Measurements from ENCODE around the gene PRLR. TPM values are rescaled to one million over a fixed set of nuclear protein-coding genes. Genes with fewer than 3 reads are reported as not detected.

The PRLR gene
- total and polyA plus RNA-seq, 2 of the 8 experiments (the other 6 are each of a cell fraction or from before 2014, with no cell fraction given), result 0.53 to 2.5 TPM

- no peak overlapping the region for H2BK120ac ChIP-seq (replicated peaks; ENCODE audit: low read depth, low read length)
- H4K20me1 ChIP-seq (replicated peaks in 1 of 2; ENCODE audit: control insufficient read depth in 1 of 2, insufficient read depth in 2 of 2, low read length in 2 of 2), result no peaks in the 10 kb centered on the region
- H3K36me3 ChIP-seq (ENCODE audit: control insufficient read depth in 2 of 4, insufficient read depth in 4 of 4, low read length in 3 of 4), result no peaks in the 10 kb centered on the region
- H3K4ac ChIP-seq (replicated peaks; ENCODE audit: insufficient read length, low read depth, low read length), result no peak overlapping the region
- no peak overlapping the region for H4K91ac ChIP-seq (replicated peaks; ENCODE audit: insufficient read length, low read length)
- no peak overlapping the region for H2BK12ac ChIP-seq (ENCODE audit: low read depth, low read length)
- FAIRE-seq, result no peak
- no peaks in the 10 kb centered on the region; a peak in 1 of 7 replicates for H3K4me1 ChIP-seq (replicated peaks in 1 of 4; ENCODE audit: control insufficient read depth in 3 of 4, insufficient read depth in 4 of 4, low read length in 3 of 4)
- ChIA-PET CTCF (ENCODE audit: partially characterized antibody) (interaction anchor here (2.6 kb wide), 1 partner anchor 25 kb away, joined by 13 read pairs; no protein-coding TSS in a partner anchor), POLR2A (ENCODE audit: partially characterized antibody) (no interaction called here)
- no peak overlapping the region for H3K4me3 ChIP-seq (ENCODE audit: extremely low read depth in 1 of 4, insufficient read depth in 2 of 4, low read depth in 3 of 4, low read length in 4 of 4)
- no peak overlapping the region for H3K14ac ChIP-seq (ENCODE audit: insufficient read length)
- H3K27ac ChIP-seq (ENCODE audit: low read depth, low read length), result no peak overlapping the region
- no peaks in the 10 kb centered on the region for H3K9me3 ChIP-seq (ENCODE audit: insufficient read depth in 2 of 2, low read depth in 1 of 2, low read length in 1 of 2)
- no peak overlapping the region for H3K9ac ChIP-seq (replicated peaks in 1 of 4; ENCODE audit: extremely low read depth in 1 of 4, low read depth in 3 of 4, low read length in 3 of 4)
- no peak for TF ChIP-seq CHD1 (IDR thresholded peaks at IDR 0.05; ENCODE audit: low read depth, low read length)
- no peak for TF ChIP-seq TAF7 (optimal IDR thresholded peaks at IDR 0.05; ENCODE audit: borderline replicate concordance, low read depth, low read length)
- no peak for TF ChIP-seq TAF1 (IDR thresholded peaks at IDR 0.05; ENCODE audit: low read depth, low read length)
- TF ChIP-seq ASH2L (IDR thresholded peaks at IDR 0.05; ENCODE audit: low read length), result no peak
- TF ChIP-seq CTCF (IDR thresholded peaks at IDR 0.05; ENCODE audit: control extremely low read depth in 1 of 3, insufficient read depth in 1 of 3, low read depth in 1 of 3, low read length in 3 of 3), result no peak
- TF ChIP-seq USF2 (IDR thresholded peaks at IDR 0.05; ENCODE audit: low read length), result no peak
- H3K56ac ChIP-seq (replicated peaks; ENCODE audit: insufficient read length, low read depth, low read length), result no peak overlapping the region
- H3K27me3 ChIP-seq (replicated peaks in 1 of 4; ENCODE audit: control insufficient read depth in 3 of 4, extremely low read depth in 1 of 4, insufficient read depth in 3 of 4, low read length in 3 of 4), result no peaks in the 10 kb centered on the region
- no peak overlapping the region for H3K23ac ChIP-seq (ENCODE audit: insufficient read length)
- no peak overlapping the region for H2BK5ac ChIP-seq (ENCODE audit: low read depth, low read length)
- H4K5ac ChIP-seq (ENCODE audit: insufficient read length, low read depth, low read length), result no peak overlapping the region
- no peaks in the 10 kb centered on the region for H3K79me1 ChIP-seq (ENCODE audit: low read depth, low read length)
- H2AFZ ChIP-seq (ENCODE audit: low read length), result no peak overlapping the region
- no peak overlapping the region for H2BK20ac ChIP-seq (ENCODE audit: low read length)
- 94% methylated on average over 3 of the region's 3 CpGs; no CpG with 5 or more reads in 1 of the 2 experiments for WGBS, 2 experiments (ENCODE audit: extremely low coverage in 1 of 2, insufficient coverage in 1 of 2, insufficient read length in 1 of 2, insufficient replicate concordance in 2 of 2, low coverage in 1 of 2, low lambda C conversion rate in 2 of 2, missing lambda C conversion rate in 1 of 2)
- no peaks in the 10 kb centered on the region for H3K79me2 ChIP-seq (ENCODE audit: control insufficient read depth in 1 of 2, insufficient read depth in 2 of 2, low read length in 2 of 2)
- DNase-seq (ENCODE audit: low read depth in 1 of 2, low spot score in 2 of 2), result no peak
- H3K18ac ChIP-seq (ENCODE audit: extremely low read depth, low read length), result no peak overlapping the region
- no peak overlapping the region for H2AK5ac ChIP-seq (ENCODE audit: low read depth, low read length)
- no peak overlapping the region for H3K4me2 ChIP-seq (ENCODE audit: insufficient read depth in 1 of 2, low read depth in 2 of 2, low read length in 2 of 2)
- no peak overlapping the region for H2BK15ac ChIP-seq (ENCODE audit: low read length)
- peaks cover 2% of the 10 kb centered on the region; the same call in 1 of the 2 replicates for H3K23me2 ChIP-seq (ENCODE audit: low read depth, low read length)
- H4K8ac ChIP-seq (ENCODE audit: extremely low read depth, insufficient read depth, low read length), result no peak overlapping the region
Measured at GRCh38 chr5:35158204-35158603, 72.1 kb downstream of the PRLR start.
